B cell (primary cell): ENCODE results near the gene SRGAP2.
"Not testable (repeated sequence)": the region's sequence is repeated elsewhere in the genome, so short reads cannot be mapped to it uniquely, and the experiment has no call there.

ENCODE experiments used
- EZH2 ChIP-seq: IDR thresholded peaks from 2 replicates; pipeline ENCODE4 v1.6.1; 2012; ENCODE audit warnings: borderline replicate concordance, low read depth, mild to moderate bottlenecking, moderate library complexity, low read length; ENCODE audit not compliant: insufficient read depth, poor library complexity, severe bottlenecking
- TF ChIP-seq, protein P1 (sequence below): fragments of 200-600 bp; IDR thresholded peaks from one replicate; pipeline ENCODE4 v1.8.0; 2022; ENCODE audit warnings: antibody characterized with exemption, mild to moderate bottlenecking

DNA sequence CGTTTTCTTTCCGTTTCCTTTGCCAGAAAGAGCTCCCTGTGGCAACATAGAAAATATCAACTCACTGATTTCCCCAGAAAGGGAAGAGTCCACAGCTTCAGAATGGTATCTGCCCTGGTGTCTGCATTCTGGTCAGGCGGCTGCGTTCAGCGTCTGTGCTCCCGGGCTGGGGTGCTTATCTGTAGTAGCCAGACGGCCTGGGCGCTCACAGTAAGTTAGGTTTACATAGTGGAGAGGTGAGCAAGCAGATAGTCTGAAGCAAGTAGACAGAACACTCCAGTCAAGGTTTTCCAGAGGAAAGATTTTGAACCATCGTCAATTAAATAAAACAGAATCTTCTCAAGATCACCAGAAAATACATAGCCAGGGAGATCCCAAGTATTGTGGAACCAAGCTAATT lies 28.6 kb downstream of the SRGAP2 start:
- TF ChIP-seq, protein P1, sequence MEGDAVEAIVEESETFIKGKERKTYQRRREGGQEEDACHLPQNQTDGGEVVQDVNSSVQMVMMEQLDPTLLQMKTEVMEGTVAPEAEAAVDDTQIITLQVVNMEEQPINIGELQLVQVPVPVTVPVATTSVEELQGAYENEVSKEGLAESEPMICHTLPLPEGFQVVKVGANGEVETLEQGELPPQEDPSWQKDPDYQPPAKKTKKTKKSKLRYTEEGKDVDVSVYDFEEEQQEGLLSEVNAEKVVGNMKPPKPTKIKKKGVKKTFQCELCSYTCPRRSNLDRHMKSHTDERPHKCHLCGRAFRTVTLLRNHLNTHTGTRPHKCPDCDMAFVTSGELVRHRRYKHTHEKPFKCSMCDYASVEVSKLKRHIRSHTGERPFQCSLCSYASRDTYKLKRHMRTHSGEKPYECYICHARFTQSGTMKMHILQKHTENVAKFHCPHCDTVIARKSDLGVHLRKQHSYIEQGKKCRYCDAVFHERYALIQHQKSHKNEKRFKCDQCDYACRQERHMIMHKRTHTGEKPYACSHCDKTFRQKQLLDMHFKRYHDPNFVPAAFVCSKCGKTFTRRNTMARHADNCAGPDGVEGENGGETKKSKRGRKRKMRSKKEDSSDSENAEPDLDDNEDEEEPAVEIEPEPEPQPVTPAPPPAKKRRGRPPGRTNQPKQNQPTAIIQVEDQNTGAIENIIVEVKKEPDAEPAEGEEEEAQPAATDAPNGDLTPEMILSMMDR: not testable (repeated sequence)
- TF ChIP-seq EZH2: not testable (repeated sequence)
